HG02870 (cell line): ENCODE results near the gene PRAC2.

Source experiments
- ATAC-seq: cut with Tn5 transposase; IDR thresholded peaks from one replicate; pipeline ENCODE4 v1.9.1; 2021; ENCODE audit warnings: mild to moderate bottlenecking, moderate library complexity; ENCODE audit not compliant: unreplicated experiment

The PRAC2 gene

DNA sequence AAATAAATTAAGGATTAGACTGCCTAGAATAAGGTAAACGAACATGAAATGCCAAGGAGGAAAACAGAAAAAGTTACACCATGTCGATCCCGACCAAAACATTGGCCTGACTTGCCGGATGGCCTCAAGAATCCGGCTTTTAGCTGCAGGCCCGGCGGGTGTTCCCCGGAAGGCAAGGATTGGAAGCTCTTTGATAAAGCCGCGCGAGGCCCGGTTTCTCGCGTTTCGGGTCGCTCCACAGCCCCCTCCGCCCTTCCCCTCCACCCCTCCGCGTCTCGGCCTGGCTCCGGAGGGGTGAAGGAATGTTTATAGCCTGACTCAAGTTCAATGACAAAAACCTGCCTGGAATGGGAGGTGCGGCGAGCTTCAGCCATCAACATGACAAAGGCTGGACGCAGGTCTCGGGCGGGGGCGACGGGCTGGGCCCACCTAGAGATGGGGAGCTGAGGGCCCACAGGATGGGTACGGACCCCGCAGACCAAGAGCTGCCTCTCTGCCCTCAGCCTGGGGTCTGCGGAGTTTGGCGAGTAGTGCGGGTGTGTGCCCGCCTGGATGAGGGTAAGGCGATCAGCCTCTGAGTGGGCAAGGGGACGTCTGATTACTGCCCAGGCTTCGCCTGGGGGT, 3.2 kb upstream of the PRAC2 start:
- no peak for ATAC-seq

DNA sequence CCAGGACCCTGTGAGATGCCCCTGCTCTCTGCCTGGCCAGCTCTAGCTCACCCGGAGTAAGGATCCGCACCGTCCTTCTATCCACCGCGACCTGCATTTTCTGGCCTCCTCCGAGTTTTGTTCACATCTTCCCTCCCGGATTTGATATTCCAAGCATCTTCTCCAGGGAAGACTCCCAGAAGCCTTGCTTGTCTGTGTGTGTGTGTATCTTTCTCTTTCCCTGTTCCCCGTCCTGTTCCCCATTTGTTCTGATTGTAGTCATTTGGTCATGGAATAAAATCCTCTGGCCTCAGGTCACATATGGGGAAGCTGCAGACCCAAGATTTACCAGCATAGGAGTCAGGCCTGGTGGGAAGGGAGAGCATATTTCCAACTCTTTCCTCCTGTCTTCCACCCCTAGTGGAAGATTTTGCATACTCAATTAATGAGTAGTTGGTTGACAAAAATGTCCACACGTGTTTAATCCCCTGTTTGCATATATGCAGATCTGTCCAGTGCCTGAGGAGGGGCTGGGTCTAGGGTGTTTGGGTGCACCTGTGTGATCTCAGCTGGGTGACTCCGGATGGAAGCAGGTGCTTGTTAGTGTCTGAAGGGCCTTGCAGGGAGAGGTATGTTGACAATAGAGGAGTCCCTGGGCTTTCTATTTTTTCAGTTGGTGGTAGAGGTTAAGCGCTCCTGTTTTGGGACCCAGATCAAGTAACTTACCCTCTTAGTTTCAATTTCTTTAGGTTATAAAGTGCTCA, 2.5 kb upstream of the PRAC2 start:
- no peak for ATAC-seq

DNA sequence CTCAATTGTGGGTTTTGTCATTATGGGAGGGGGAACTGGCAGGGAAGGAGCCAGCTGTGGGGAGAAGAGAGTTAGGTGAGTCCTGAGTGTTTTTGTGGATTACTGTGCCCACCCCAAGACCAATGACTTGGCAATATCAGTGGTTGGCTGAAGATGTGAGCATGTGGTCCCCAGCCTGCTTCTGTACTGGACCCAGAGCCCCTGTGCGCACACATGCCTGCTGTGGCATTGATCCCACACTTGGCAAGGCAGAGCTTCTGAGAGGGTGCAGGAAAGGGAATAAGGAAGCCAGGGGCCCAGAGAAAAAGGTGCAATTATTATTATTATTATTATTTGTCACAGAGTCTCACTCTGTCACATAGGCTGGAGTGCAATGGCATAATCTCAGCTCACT, 2.0 kb upstream of the PRAC2 start:
- ATAC-seq, result no peak

DNA sequence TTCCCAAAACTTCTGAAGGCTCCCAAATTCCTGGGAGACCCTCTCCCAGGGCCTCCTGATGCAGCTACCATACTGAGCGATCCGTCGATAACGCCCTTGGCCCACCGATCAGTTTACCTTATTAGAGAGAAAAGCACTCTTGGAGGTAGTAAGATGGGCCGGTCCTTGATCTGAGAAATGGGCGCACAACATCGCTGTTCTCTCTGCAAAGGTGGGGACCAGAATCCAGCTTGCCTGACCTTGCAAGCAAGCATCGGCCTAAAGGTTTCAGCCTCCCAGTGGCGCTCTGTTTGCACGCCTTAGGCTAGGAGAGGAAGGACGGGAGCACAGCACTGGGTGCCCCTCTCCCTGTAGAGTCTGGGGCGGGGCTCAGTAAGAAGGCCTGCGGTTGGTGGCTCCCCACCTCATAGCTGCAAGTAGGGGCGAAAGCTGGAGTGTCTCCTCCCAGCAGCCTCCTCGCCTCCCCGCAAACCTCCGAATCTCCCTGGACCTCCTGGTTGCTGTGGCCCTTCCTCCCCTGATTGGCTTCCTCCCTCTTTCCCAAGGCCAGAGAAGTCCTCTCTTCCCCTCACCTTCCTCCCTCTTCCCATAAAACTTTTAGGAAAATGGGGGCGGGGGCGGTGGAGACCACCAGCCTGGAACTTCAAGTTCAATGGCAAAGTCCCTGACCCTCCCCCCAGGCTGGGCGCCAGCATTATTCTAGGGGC, 631 bp upstream of the PRAC2 start, which contains the start of gene PRAC1:
Gene PRAC1 (minus strand): TSS at position 318 of the 707 bp plus-strand sequence. CDS start 126 bp downstream, at position 192.
- ATAC-seq, result no peak

DNA sequence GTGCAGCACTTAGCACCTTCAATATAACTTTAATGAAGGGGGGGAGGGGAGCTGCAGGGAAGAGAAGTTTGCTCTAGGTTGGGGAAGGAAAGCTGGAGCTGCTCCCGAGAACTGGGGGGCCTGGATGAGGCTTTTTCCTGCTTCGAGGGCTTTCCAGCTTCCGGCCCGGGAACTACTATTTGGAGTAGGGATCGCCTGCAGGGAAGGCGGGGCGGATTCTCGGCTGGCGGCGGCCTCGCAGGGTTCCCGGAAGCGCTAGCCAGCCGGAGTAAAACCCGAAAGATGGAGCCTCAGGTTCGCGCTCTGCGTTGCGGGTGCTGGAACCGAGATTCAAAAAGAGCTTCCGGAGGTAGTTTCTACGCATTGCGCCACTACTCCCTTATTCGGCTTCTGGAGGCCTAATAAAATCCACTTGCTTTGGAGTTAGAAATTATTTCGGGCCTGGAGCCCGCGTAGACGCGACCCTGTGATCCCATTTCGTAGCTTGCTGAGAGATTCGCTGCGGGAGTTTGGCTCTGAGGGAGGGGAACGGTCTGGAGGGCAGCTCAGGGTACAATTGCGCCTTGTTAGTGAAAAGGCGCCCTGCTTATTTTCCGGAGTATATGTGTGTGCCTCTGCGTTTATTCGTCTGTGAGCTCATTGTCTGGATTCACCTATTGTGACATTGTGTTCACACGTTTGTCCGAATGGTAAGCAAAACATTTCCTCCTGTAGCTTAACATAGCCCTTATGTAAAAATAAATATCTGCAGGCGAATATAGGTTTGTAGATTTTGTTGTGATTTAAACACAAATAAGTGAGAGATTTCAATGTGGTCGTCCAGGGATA, 652 bp downstream of the PRAC2 start:
- ATAC-seq, result no peak

DNA sequence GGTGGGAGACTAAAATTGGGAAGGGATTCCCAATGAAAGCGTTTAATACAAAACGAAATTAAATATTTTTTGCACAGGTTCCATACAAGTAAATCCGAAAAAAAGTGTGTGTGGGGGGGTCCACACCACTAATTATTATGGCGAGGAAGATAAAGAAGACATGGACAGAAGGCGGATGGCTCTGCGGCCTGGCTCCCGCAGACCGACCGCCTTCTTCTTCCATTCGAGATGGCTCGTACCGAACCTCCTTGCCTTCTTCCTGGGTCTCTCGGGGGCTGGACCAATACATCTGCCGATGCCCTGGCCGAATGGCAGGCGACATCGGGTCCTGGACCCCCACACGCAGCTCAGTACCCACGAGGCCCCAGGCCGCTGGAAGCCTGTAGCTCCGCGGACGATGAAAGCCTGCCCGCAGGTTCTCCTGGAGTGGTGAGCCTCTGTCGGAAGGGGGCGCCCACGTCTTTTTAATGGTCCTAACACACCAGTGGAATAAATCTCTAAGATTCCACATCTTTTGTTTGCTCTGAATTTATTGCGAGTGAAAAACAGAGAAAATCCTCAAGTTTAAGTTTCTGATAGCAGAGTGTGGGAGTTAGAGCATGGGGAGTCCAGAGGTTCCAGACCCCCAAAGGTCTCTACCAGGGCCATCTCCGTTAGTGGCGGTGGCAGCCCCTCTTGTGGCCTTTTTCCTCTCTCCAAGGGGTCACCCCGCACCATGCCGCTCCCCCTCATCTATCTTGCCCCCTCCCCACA, 1.4 kb downstream of the PRAC2 start:
- ATAC-seq, result no peak

DNA sequence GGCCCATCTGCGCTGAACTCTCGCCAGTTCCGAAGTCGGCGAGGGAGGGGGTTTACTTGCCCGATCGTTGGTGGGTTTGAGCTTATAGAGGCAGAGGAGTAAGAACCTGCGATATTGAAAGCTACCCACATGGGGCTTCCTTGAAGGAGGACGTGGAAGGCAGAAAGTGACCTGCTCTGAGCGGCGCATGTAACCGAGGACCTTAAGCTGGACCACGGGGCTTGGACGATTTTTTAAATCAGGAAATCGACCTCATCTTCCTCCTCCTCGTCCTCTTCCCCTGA, 2.0 kb downstream of the PRAC2 start:
- no peak for ATAC-seq

DNA sequence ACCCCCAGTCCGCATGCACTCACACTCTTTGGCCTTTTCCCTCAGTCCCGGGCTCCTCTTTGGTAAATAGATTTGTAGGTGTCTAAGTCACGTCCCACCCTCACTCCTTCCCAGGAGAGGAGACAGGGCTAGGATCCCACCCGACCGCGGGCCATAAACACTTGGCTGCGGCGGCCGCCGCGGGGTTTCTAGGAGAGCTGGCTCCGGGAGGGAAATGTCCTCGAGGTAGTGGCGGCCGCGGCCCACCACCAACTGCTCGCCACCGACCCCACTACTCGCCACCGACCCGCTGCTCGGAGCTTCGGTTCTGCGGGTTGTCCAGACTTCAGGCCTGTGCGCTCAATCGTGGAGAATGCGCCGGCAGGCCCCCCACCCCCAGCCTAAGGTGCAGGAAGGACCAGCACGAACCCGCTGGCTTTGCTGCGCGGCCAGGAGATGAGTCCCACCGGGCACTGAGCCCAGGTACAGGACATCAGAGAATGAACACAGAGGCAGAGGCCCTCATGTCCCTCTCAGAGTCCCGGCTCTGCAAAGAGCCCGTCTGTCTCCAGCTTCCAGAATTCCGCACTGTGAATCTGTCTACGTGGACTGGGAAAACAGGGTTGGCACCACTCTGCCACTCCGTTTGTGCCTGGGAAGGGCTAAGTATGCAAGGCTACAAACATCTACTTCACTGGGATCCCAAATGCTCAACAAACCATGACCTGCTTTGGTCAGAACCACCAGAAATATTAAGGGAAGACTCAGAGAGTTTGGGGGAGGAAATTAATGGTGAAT, 2.5 kb downstream of the PRAC2 start:
- no peak for ATAC-seq

DNA sequence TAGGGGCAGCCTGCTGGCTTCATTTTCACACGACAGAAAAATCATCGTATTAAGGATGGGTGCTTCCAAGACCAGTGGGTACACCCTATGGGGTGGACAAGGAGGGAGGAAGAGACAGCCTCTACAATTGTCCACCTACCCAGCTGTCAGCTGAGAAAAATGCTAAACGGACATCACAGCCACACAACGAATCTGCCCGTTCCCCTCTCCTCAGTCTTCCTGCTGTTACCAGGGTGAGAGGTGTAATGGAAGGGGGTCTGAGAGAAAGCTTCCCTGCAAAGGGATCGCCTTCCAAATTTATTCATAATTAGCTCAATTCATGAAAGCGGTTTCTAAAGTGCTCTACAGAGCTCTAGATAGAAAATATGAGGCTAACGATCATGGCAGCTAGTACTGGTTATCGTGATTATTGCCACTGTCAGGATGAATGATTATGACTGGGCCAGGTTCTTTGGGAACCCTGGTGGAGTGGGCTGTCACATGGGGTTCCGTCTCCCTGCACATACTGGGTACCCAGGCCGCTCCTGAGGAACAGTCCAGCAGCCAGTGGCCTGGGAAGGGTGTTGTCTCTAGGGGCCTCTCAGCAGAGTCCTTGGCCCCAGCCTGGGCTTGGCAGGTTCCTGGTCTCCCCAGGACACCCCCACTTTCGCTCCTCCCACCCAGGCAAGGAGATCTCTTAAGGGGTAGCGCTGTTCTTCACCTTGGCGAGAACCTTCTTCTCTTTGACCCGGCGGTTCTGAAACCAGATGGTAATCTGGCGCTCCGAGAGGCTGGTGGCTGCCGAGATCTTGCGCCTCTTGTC, 3.3 kb downstream of the PRAC2 start:
- no peak for ATAC-seq

DNA sequence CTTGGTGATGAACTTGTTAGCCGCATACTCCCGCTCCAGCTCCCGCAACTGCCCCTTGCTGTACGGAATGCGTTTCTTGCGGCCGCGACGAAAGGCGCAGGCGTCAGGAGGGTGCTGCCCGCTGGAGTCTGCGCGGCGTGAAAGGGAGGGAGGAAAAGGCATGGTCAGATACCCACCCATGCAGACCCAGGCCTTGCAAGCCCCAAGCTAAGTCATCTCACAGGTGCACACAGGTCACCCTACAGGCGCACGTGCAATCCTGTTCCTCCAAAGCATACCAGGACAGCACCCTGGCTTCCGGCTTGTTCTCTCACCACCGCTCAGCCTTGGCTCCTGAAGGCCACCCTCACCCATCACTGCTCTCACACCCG, 3.9 kb downstream of the PRAC2 start:
- no peak for ATAC-seq

DNA sequence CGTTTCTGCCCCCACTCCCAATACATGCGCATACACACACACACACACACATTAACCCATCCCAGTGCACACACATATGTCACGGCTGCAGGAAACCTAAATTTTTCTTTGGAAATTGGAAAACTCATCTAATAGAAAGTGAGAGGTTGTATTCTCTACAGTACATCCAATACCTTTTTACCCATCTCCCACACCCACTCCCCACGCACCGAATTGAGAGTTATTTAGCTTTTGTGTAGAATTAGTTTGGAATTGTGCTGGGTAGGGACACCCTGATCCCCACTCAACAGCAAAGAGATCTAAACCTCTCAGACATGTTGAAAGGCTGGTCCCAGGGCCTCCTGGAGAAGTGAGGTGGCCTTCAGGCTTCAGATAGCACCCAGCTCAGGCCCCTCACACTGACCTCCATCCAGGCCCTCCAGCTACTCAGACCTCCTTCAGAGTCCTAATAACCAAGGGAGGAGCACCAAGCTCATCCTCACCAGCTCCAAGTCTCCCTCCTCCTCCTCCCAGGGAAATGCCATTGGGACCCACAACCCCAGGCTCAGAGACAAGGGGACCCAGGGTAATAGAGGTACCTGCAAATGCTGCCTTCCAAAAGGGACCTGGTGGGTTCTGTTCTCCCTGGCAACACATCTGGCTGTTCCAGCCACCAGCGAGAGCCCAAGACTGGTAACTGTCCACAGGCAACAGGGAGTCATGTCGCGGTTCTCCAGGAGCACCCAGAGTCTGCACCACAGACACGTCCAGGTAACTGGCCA, 4.6 kb downstream of the PRAC2 start:
- no peak for ATAC-seq

DNA sequence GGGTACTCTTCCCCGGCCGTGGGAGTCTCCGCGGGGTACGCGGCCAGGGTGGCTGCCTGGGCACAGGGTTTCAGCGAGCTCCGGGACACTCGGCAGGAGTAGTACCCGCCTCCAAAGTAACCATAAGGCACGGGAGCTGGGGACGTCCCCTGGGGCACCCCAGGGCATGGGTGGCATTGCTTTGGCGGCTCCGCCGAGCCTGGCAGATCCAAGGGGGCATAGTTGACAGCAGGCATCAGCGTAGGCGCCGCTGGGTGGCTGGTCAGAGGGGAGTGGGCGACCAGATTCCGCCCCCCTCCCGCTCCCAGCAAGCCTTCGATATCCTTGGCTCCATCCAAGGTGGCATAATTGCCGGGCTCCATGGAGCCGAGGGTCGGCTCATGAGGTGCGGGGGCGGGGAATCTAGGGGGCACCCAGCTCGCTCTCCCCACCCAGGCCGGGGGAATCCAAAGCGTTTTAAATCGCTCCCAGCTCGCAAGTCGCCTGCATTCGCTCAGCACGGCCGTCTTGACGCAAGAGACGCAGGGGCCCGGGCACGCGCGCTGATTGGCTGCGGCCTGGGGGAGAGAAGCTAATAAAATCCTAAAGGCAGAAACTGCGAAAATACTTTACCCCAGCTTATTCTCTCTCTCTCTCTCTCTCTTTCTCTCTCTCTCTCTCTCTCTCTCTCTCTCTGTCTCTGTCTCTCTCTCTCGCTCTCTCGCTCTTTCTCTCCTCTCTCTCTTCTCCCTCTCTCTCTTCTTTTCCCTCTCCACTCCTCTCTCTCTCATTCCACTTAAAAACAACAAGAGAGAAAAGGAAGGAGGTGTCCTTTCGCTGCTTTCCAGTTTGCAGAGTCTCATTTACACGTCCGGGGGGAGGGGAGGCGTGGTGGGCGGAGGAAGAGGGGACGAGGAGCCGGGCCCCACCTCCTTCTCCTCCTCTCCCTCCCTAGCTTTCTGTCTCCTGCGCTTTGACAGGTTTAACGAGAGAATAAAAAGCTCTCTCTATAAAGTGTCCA, 5.5 kb downstream of the PRAC2 start, which contains the start of gene HOXB13:
Gene HOXB13 (minus strand): TSS at position 519 of the 1,000 bp plus-strand sequence. CDS start 157 bp downstream, at position 362.
- no peak for ATAC-seq

DNA sequence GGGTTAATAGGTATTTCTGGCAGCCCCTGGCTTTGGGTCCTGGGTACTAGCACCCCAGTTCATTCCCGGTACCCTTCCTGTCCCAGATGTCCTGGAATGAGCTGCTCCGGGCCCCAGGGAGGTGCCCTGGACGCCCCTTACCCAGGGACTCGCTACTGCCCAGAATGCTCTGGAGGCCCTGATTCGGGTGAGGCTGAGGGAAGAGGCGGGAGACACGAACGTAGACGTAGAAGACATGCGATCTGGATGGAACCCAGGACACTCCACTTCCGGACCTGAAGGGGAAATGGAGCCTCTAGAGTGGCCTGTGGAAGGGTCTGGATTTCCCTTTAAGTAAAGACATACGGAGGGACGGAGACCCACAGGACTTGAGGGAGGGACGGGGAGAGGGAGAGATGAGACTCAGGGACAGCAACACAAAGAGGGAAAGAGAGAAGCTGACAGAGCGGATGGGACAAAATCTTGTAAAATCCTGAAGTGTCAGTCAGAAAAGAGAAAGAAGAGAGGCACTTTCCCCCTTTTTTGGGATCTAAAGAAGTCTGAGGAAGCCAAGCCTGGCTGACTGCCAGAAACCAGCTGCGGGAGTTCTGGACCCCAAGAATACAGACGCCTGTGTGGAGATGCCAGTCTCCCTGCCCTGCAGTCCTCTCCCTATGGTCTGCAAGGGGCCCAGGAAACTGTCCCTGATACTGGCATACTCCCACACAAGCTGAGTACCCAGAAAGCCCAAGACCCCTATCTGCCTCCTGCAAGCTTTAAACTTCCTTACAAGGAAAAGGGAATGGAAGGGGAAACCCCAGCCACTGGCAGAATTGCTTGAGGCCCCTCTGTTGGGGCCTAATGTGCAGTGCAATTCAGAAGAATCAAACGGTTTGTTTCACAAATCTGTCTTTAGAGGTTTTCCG, 6.6 kb downstream of the PRAC2 start:
- ATAC-seq, result no peak

DNA sequence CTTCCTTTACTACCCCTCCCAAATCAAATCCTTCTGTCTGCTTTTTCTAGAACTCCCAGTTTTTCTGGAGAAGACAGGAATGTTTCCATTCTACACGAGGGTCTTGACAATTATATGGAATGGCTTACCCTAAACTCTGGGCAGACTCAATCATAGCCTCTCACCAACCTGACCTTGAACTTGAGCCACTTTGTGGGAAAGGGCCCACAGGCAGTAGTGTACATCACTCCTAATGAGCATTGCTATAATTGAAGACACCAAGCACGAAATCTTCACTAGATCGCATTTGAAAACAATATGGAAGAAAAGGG, 7.2 kb downstream of the PRAC2 start:
- ATAC-seq, result no peak

DNA sequence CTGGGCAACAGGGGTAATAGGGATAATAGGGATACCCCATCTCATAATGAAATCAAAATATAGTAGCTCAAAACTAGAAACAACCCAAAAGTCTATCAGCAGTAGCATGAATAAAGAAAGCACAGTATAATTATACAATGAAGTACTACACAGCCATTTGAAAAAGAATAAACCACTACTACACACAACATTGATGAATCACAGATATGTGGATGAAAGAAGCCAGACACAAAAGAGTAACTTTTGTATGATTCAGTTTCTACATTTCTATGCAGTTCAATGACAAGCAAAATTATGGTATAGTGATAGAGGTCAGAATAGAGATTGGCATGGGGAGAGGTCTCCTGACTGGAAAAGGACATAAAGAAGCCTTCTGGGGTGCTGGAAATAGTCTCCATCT, 8.4 kb downstream of the PRAC2 start:
- ATAC-seq, result no peak
